T-helper 2 cell treated with Interferon-gamma antibody and Interleukin-4, amounts not matched to agents 5 μg/mL and 100 μg/mL, for 36 hours (primary cell): Measurements from ENCODE around the gene LRRC51.

Experiments
- DNase-seq: peaks from one replicate; pipeline ENCODE4 v3.0.0; 2021; ENCODE audit warnings: low spot score
- H3K27ac Mint-ChIP-seq: one replicate; pipeline ENCODE4 v1.8.0; 2021; ENCODE audit warnings: mild to moderate bottlenecking, mixed read lengths
- H3K27me3 Mint-ChIP-seq: one replicate; pipeline ENCODE4 v1.8.0; 2021; ENCODE audit warnings: low read depth, mixed read lengths
- H3K36me3 Mint-ChIP-seq: one replicate; pipeline ENCODE4 v1.8.0; 2021; ENCODE audit warnings: low read depth, mixed read lengths
- H3K4me1 Mint-ChIP-seq: one replicate; pipeline ENCODE4 v1.8.0; 2021; ENCODE audit warnings: low read depth, mixed read lengths
- H3K4me3 Mint-ChIP-seq: one replicate; pipeline ENCODE4 v1.8.0; 2022; ENCODE audit warnings: mild to moderate bottlenecking, moderate library complexity, mixed read lengths
- H3K9me3 Mint-ChIP-seq: one replicate; pipeline ENCODE4 v1.8.0; 2021; ENCODE audit warnings: mixed read lengths

The LRRC51 gene

GRCh38 chr11:72103754-72104167 is 23.1 kb downstream of the LRRC51 start:
- Mint-ChIP-seq H3K9me3 (no peaks in the 10 kb centered on the region), H3K4me3 (peak overlapping the region; percentile 95), H3K27me3 (no peaks in the 10 kb centered on the region), H3K4me1 (peaks cover 34% of the 10 kb centered on the region), H3K36me3 (peaks cover 24% of the 10 kb centered on the region), H3K27ac (peak overlapping the region; percentile 81)
- no peak for DNase-seq

- H3K27me3 Mint-ChIP-seq = no peaks in the 10 kb centered on the region
- no peak within 1 kb of the TSS for H3K4me3 Mint-ChIP-seq
- peak within 1 kb of the TSS; percentile 17 for H3K27ac Mint-ChIP-seq
- peaks cover 24% of the 10 kb centered on the region for H3K4me1 Mint-ChIP-seq
- peaks cover 19% of the 10 kb centered on the region for H3K36me3 Mint-ChIP-seq
- H3K9me3 Mint-ChIP-seq = no peaks in the 10 kb centered on the region
- no peak for DNase-seq
Measured at GRCh38 chr11:72105888-72106287, 25.2 kb downstream of the LRRC51 start, which contains the start of gene TOMT. TOMT (plus strand) TSS chr11:72105924; CDS start chr11:72105952, 28 bp downstream.

GRCh38 chr11:72111300-72112142 is 30.9 kb downstream of the LRRC51 start:
- Mint-ChIP-seq H3K27ac (peak overlapping the region; percentile 99), H3K4me1 (peaks cover 21% of the 10 kb centered on the region), H3K4me3 (peak overlapping the region; percentile 97), H3K36me3 (peaks cover 17% of the 10 kb centered on the region), H3K9me3 (no peaks in the 10 kb centered on the region), H3K27me3 (no peaks in the 10 kb centered on the region)
- DNase-seq = no peak

GRCh38 chr11:72112143-72112977 is 31.7 kb downstream of the LRRC51 start, which contains the start of gene ANAPC15:
ANAPC15 (minus strand) TSS chr11:72112695; CDS start chr11:72111276, 1,419 bp downstream.
- no peaks in the 10 kb centered on the region for H3K27me3 Mint-ChIP-seq
- peak; percentile 99 for DNase-seq
- H3K4me1 Mint-ChIP-seq = peaks cover 21% of the 10 kb centered on the region
- H3K27ac Mint-ChIP-seq = peak within 1 kb of the TSS; percentile 99
- peak within 1 kb of the TSS; percentile 97 for H3K4me3 Mint-ChIP-seq
- H3K36me3 Mint-ChIP-seq = peaks cover 13% of the 10 kb centered on the region
- H3K9me3 Mint-ChIP-seq = no peaks in the 10 kb centered on the region

- H3K36me3 Mint-ChIP-seq = peaks cover 11% of the 10 kb centered on the region
- DNase-seq = no peak
- peak overlapping the region; percentile 97 for H3K4me3 Mint-ChIP-seq
- no peaks in the 10 kb centered on the region for H3K9me3 Mint-ChIP-seq
- peak overlapping the region; percentile 99 for H3K27ac Mint-ChIP-seq
- no peaks in the 10 kb centered on the region for H3K27me3 Mint-ChIP-seq
- H3K4me1 Mint-ChIP-seq = peaks cover 21% of the 10 kb centered on the region
Measured at GRCh38 chr11:72112978-72113808, 32.5 kb downstream of the LRRC51 start.

- Mint-ChIP-seq H3K27ac (no peak overlapping the region), H3K36me3 (peaks cover 11% of the 10 kb centered on the region), H3K4me3 (no peak overlapping the region), H3K27me3 (no peaks in the 10 kb centered on the region), H3K4me1 (peaks cover 24% of the 10 kb centered on the region), H3K9me3 (no peaks in the 10 kb centered on the region)
- no peak for DNase-seq
Measured at GRCh38 chr11:72114570-72114969, 33.9 kb downstream of the LRRC51 start.

- H3K9me3 Mint-ChIP-seq = no peaks in the 10 kb centered on the region
- no peaks in the 10 kb centered on the region for H3K27me3 Mint-ChIP-seq
- no peak for DNase-seq
- H3K4me1 Mint-ChIP-seq = peaks cover 20% of the 10 kb centered on the region
- H3K4me3 Mint-ChIP-seq = no peak overlapping the region
- peaks cover 3% of the 10 kb centered on the region for H3K36me3 Mint-ChIP-seq
- H3K27ac Mint-ChIP-seq = no peak overlapping the region
Measured at GRCh38 chr11:72116019-72116755, 35.5 kb downstream of the LRRC51 start.

- DNase-seq = no peak
- H3K27ac Mint-ChIP-seq = no peak overlapping the region
- peaks cover under 1% of the 10 kb centered on the region for H3K9me3 Mint-ChIP-seq
- H3K4me1 Mint-ChIP-seq = peaks cover 3% of the 10 kb centered on the region
- H3K36me3 Mint-ChIP-seq = no peaks in the 10 kb centered on the region
- no peak overlapping the region for H3K4me3 Mint-ChIP-seq
- no peaks in the 10 kb centered on the region for H3K27me3 Mint-ChIP-seq
Measured at GRCh38 chr11:72119198-72119597, 38.5 kb downstream of the LRRC51 start.

GRCh38 chr11:72120930-72121329 is 40.3 kb downstream of the LRRC51 start:
- H3K27me3 Mint-ChIP-seq = peaks cover 2% of the 10 kb centered on the region
- H3K4me3 Mint-ChIP-seq = no peak overlapping the region
- no peaks in the 10 kb centered on the region for H3K36me3 Mint-ChIP-seq
- no peak for DNase-seq
- H3K27ac Mint-ChIP-seq = no peak overlapping the region
- H3K4me1 Mint-ChIP-seq = peaks cover 3% of the 10 kb centered on the region
- H3K9me3 Mint-ChIP-seq = peaks cover 3% of the 10 kb centered on the region

- no peak overlapping the region for H3K27ac Mint-ChIP-seq
- no peak overlapping the region for H3K4me3 Mint-ChIP-seq
- H3K9me3 Mint-ChIP-seq = peaks cover 8% of the 10 kb centered on the region
- H3K36me3 Mint-ChIP-seq = no peaks in the 10 kb centered on the region
- peaks cover 2% of the 10 kb centered on the region for H3K27me3 Mint-ChIP-seq
- peaks cover 3% of the 10 kb centered on the region for H3K4me1 Mint-ChIP-seq
- DNase-seq = no peak
Measured at GRCh38 chr11:72122607-72123006, 42.0 kb downstream of the LRRC51 start.

GRCh38 chr11:72123117-72123653 is 42.5 kb downstream of the LRRC51 start:
- Mint-ChIP-seq H3K9me3 (peaks cover 14% of the 10 kb centered on the region), H3K27me3 (peaks cover 2% of the 10 kb centered on the region), H3K36me3 (no peaks in the 10 kb centered on the region), H3K4me1 (peaks cover 3% of the 10 kb centered on the region), H3K4me3 (no peak overlapping the region), H3K27ac (no peak overlapping the region)
- DNase-seq = no peak

GRCh38 chr11:72124046-72124445 is 43.4 kb downstream of the LRRC51 start:
- Mint-ChIP-seq H3K36me3 (peaks cover 2% of the 10 kb centered on the region), H3K27me3 (peaks cover 8% of the 10 kb centered on the region), H3K4me3 (no peak overlapping the region), H3K9me3 (peaks cover 23% of the 10 kb centered on the region), H3K4me1 (peaks cover under 1% of the 10 kb centered on the region), H3K27ac (no peak overlapping the region)
- no peak for DNase-seq

- no peaks in the 10 kb centered on the region for H3K4me1 Mint-ChIP-seq
- no peak overlapping the region for H3K27ac Mint-ChIP-seq
- no peak for DNase-seq
- no peak overlapping the region for H3K4me3 Mint-ChIP-seq
- H3K27me3 Mint-ChIP-seq = peaks cover 12% of the 10 kb centered on the region
- peaks cover 27% of the 10 kb centered on the region for H3K9me3 Mint-ChIP-seq
- peaks cover 4% of the 10 kb centered on the region for H3K36me3 Mint-ChIP-seq
Measured at GRCh38 chr11:72125956-72126355, 45.3 kb downstream of the LRRC51 start.
